ENCODE measurements around the gene TBX15. TPM values are rescaled to one million over a fixed set of nuclear protein-coding genes. Genes with fewer than 3 reads are reported as not detected.
"Not testable (repeated sequence)": the region's sequence is repeated elsewhere in the genome, so short reads cannot be mapped to it uniquely, and the experiment has no call there.

TBX15 gene
- total RNA-seq, 4 donors from 2014 or later: 0.14 to 0.32 TPM; not detected in 2

- no peak overlapping the region for H3K4me3 ChIP-seq
- no peak for DNase-seq
- in situ Hi-C loops (cut with MboI; ENCODE audit: low pct_ligation_motif_present in 1 of 4, low pct_unique_long_range_greater_than_20kb in 1 of 4, low sequenced_read_pairs in 3 of 4): no loop called here
- no peaks in the 10 kb centered on the region for H3K4me1 ChIP-seq
- intact Hi-C loops (cut with DNase I; ENCODE audit: low total_unique reads): no loop called here
- 71 to 88% methylated on average over 2 of the region's 2 CpGs for WGBS, 2 donors (ENCODE audit: low coverage in 1 of 2)
- H3K36me3 ChIP-seq: no peaks in the 10 kb centered on the region
- no peaks in the 10 kb centered on the region for H3K27me3 ChIP-seq
- no peaks in the 10 kb centered on the region for H3K9me3 ChIP-seq
- no peak overlapping the region for H3K27ac ChIP-seq
- TF ChIP-seq POLR2A (IDR thresholded peaks at IDR 0.05) (no peak), CTCF (IDR thresholded peaks at IDR 0.05) (no peak), POLR2AphosphoS5 (IDR thresholded peaks at IDR 0.05) (no peak), EP300 (IDR thresholded peaks at IDR 0.05; ENCODE audit: low read depth) (no peak)
Observed at GRCh38 chr1:118918940-118919259, 69.2 kb downstream of the TBX15 start.

GRCh38 chr1:118918230-118918939, 69.8 kb downstream of the TBX15 start:
- in situ Hi-C loops (cut with MboI; ENCODE audit: low pct_ligation_motif_present in 1 of 4, low pct_unique_long_range_greater_than_20kb in 1 of 4, low sequenced_read_pairs in 3 of 4): no loop called here

GRCh38 chr1:118916346-118916745, 71.8 kb downstream of the TBX15 start:
- H3K4me3 ChIP-seq; H3K27ac ChIP-seq; H3K27me3 ChIP-seq; H3K4me1 ChIP-seq; H3K36me3 ChIP-seq; H3K9me3 ChIP-seq; in situ Hi-C loops (cut with MboI; ENCODE audit: low pct_ligation_motif_present in 1 of 4, low pct_unique_long_range_greater_than_20kb in 1 of 4, low sequenced_read_pairs in 3 of 4); DNase-seq; intact Hi-C loops (cut with DNase I; ENCODE audit: low total_unique reads): not testable (repeated sequence)
- 78 to 100% methylated on average over 2 to 4 of the region's 4 CpGs for WGBS, 2 donors (ENCODE audit: low coverage in 1 of 2)

More at GRCh38 chr1:118918230-118918939, 69.8 kb downstream of the TBX15 start:
- no peaks in the 10 kb centered on the region for H3K9me3 ChIP-seq
- H3K27me3 ChIP-seq: no peaks in the 10 kb centered on the region
- no peak overlapping the region for H3K27ac ChIP-seq
- no peak for DNase-seq
- no peak for TF ChIP-seq CTCF (IDR thresholded peaks at IDR 0.05)
- H3K36me3 ChIP-seq: no peaks in the 10 kb centered on the region
- WGBS, 2 donors (ENCODE audit: low coverage in 1 of 2): 76 to 79% methylated on average over 6 of the region's 6 CpGs
- intact Hi-C loops (cut with DNase I; ENCODE audit: low total_unique reads): no loop called here
- H3K4me1 ChIP-seq: no peaks in the 10 kb centered on the region
- H3K4me3 ChIP-seq: no peak overlapping the region

- in situ Hi-C loops (cut with MboI; ENCODE audit: low pct_ligation_motif_present in 1 of 4, low pct_unique_long_range_greater_than_20kb in 1 of 4, low sequenced_read_pairs in 3 of 4) (no loop called here), intact Hi-C loops (cut with DNase I; ENCODE audit: low total_unique reads) (no loop called here)
- DNase-seq: no peak
- no peaks in the 10 kb centered on the region for H3K9me3 ChIP-seq
- H3K27me3 ChIP-seq: no peaks in the 10 kb centered on the region
- no peaks in the 10 kb centered on the region for H3K4me1 ChIP-seq
- no peak overlapping the region for H3K4me3 ChIP-seq
- 33 to 51% methylated on average over 2 of the region's 2 CpGs for WGBS, 2 donors (ENCODE audit: low coverage in 1 of 2)
- H3K36me3 ChIP-seq: no peaks in the 10 kb centered on the region
- no peak overlapping the region for H3K27ac ChIP-seq
- TF ChIP-seq POLR2AphosphoS5 (IDR thresholded peaks at IDR 0.05) (no peak), CTCF (IDR thresholded peaks at IDR 0.05) (no peak), POLR2A (IDR thresholded peaks at IDR 0.05) (no peak), EP300 (IDR thresholded peaks at IDR 0.05; ENCODE audit: low read depth) (no peak)
Observed at GRCh38 chr1:118914379-118915161, 73.6 kb downstream of the TBX15 start.
